HepG2 (cell line): ENCODE measurements around the gene GUK1. TPM values are rescaled to one million over a fixed set of nuclear protein-coding genes. Genes with fewer than 3 reads are reported as not detected.

ENCODE experiments used
- ATAC-seq: fragments of 200-7000 bp; cut with Tn5 transposase; 3 replicates; pipeline ENCODE4 v1.9.1; 2020; ENCODE audit warnings: mild to moderate bottlenecking, moderate library complexity
- BruUV-seq: library from RNA; stranded (reverse); fragments of 400-500 nt; replicated peaks from 2 replicates; lab custom pipeline; 2021; lab: Mats Ljungman, UMichigan
- CTCF ChIA-PET: fragments of 300-600 bp; formaldehyde crosslinking; extraction: SDS; loops from one replicate; lab custom pipeline; 2021; ENCODE audit warnings: low total read pairs, inconsistent platforms, low intra/inter-chr PET ratio; lab: Yijun Ruan, JAX
- POLR2A ChIA-PET: fragments of 350-600 bp; sonication (Branson Sonifier 250); formaldehyde crosslinking; loops from one replicate; lab custom pipeline; 2020; ENCODE audit warnings: antibody characterized with exemption, inconsistent platforms; lab: Yijun Ruan, JAX
- DNase-seq: peaks from one replicate; pipeline ENCODE4 v3.0.0-alpha.2; 2015; ENCODE audit warnings: low spot score
- FAIRE-seq: peaks from 3 replicates; lab custom pipeline; 2011; peaks lifted over from hg19 to GRCh38; lab: Jason Lieb, UNC
- H2AFZ ChIP-seq: one replicate; pipeline ENCODE4 v1.6.1; 2011; ENCODE audit warnings: low read length, inconsistent platforms
- H3K27ac ChIP-seq: fragments of 300-600 bp; 3 replicates; pipeline ENCODE4 v1.8.0; 2011; ENCODE audit warnings: mixed run types, mild to moderate bottlenecking, mixed read lengths, low read length, inconsistent platforms; ENCODE audit not compliant: insufficient read depth; ENCODE audit errors: extremely low read length
- H3K27me3 ChIP-seq, 2 experiments: fragments of 200-600 bp in 1 of 2; 2 replicates in 1 of 2; 3 replicates in 1 of 2; pipeline versions ENCODE4 v1.6.0 to v1.8.0; 2011; ENCODE audit warnings: low read length in 2 of 2, mild to moderate bottlenecking in 2 of 2, moderate library complexity in 2 of 2, inconsistent platforms in 1 of 2; ENCODE audit not compliant: insufficient read depth in 2 of 2, control insufficient read depth in 1 of 2
- H3K36me3 ChIP-seq, 2 experiments: fragments of 200-600 bp in 1 of 2; replicated peaks in 1 of 2; 2 replicates in 1 of 2; 3 replicates in 1 of 2; pipeline versions ENCODE4 v1.5.1 to v1.8.0; 2011; ENCODE audit warnings: low read length in 2 of 2, inconsistent platforms in 1 of 2; ENCODE audit not compliant: insufficient read depth in 2 of 2, control insufficient read depth in 1 of 2
- H3K4me1 ChIP-seq: 2 replicates; pipeline ENCODE4 v1.5.1; 2012; ENCODE audit warnings: low read length, inconsistent platforms; ENCODE audit not compliant: insufficient read depth
- H3K4me2 ChIP-seq: 2 replicates; pipeline ENCODE4 v1.6.0; 2011; ENCODE audit warnings: low read depth, low read length, inconsistent platforms
- H3K4me3 ChIP-seq, 3 experiments: fragments of 200-600 bp in 1 of 3; sonication (generic), shearing (Covaris generic) in 1 of 3; replicated peaks in 1 of 3; 2 replicates each; pipeline ENCODE4 v1.5.1; 2011 to 2016; ENCODE audit warnings: low read length in 3 of 3, inconsistent platforms in 2 of 3, low read depth in 2 of 3, mild to moderate bottlenecking in 2 of 3, control low read depth in 1 of 3, mixed read lengths in 1 of 3; ENCODE audit not compliant: insufficient read depth in 1 of 3
- H3K79me2 ChIP-seq: one replicate; pipeline ENCODE4 v1.6.1; 2011; ENCODE audit warnings: low read length, inconsistent platforms; ENCODE audit not compliant: insufficient read depth
- H3K9ac ChIP-seq: 2 replicates; pipeline ENCODE4 v1.6.0; 2011; ENCODE audit warnings: mild to moderate bottlenecking, low read depth, low read length, inconsistent platforms; ENCODE audit not compliant: insufficient read depth
- H3K9me3 ChIP-seq: 2 replicates; pipeline ENCODE4 v1.5.1; 2012; ENCODE audit warnings: mild to moderate bottlenecking, low read length
- H4K20me1 ChIP-seq: 2 replicates; pipeline ENCODE4 v1.6.0; 2011; ENCODE audit warnings: inconsistent platforms, mild to moderate bottlenecking, low read length, moderate library complexity; ENCODE audit not compliant: insufficient read depth
- EED ChIP-seq: sonication (generic); formaldehyde crosslinking; IDR thresholded peaks from 2 replicates; pipeline ENCODE4 v1.5.0; 2020; ENCODE audit warnings: mild to moderate bottlenecking, missing genetic modification reagents
- FIP1L1 ChIP-seq: fragments of 200-400 bp; formaldehyde crosslinking; IDR thresholded peaks from 2 replicates; pipeline ENCODE4 v1.6.1; 2018; ENCODE audit warnings: low read depth, mild to moderate bottlenecking, low read length, moderate library complexity, borderline replicate concordance; ENCODE audit not compliant: insufficient read depth
- MEIS2 ChIP-seq: sonication (generic); formaldehyde crosslinking; IDR thresholded peaks from 2 replicates; pipeline ENCODE4 v1.9.0; 2021; ENCODE audit warnings: mild to moderate bottlenecking, missing genetic modification reagents
- MIER2 ChIP-seq: IDR thresholded peaks from 2 replicates; pipeline ENCODE4 v1.6.1; 2016; ENCODE audit warnings: missing biosample characterization, missing genetic modification reagents
- NR3C1 ChIP-seq: sonication (generic); formaldehyde crosslinking; IDR thresholded peaks from 2 replicates; pipeline ENCODE4 v1.4.0; 2020; ENCODE audit warnings: missing genetic modification reagents
- PHF20 ChIP-seq: sonication (generic); formaldehyde crosslinking; IDR thresholded peaks from 2 replicates; pipeline ENCODE4 v1.5.0; 2020; ENCODE audit warnings: mild to moderate bottlenecking, missing genetic modification reagents
- STAT5B ChIP-seq: sonication (generic); formaldehyde crosslinking; IDR thresholded peaks from 2 replicates; pipeline ENCODE4 v1.4.0; 2020; ENCODE audit warnings: missing genetic modification reagents
- TMF1 ChIP-seq: sonication (generic); formaldehyde crosslinking; IDR thresholded peaks from 2 replicates; pipeline ENCODE4 v1.8.1; 2022; ENCODE audit warnings: low read depth, missing genetic modification reagents
- YEATS2 ChIP-seq: sonication (generic); formaldehyde crosslinking; IDR thresholded peaks from 2 replicates; pipeline ENCODE4 v1.4.0; 2020; ENCODE audit warnings: missing genetic modification reagents, borderline replicate concordance
- ZFP62 ChIP-seq: sonication (generic); formaldehyde crosslinking; IDR thresholded peaks from 2 replicates; pipeline ENCODE4 v1.4.0; 2020; ENCODE audit warnings: missing genetic modification reagents
- ZSCAN12 ChIP-seq: sonication (generic); formaldehyde crosslinking; IDR thresholded peaks from 2 replicates; pipeline ENCODE4 v1.9.0; 2021; ENCODE audit warnings: mild to moderate bottlenecking, missing genetic modification reagents
- WGBS: methylation state at CpG from one replicate; pipeline ENCODE4 v1.1.6; 2017; ENCODE audit warnings: low lambda C conversion rate; 5-methylcytosine and 5-hydroxymethylcytosine counted together
- in situ Hi-C: cut with HindIII; loops from 2 replicates; pipeline ENCODE4 v1.10.0; 2017; ENCODE audit warnings: low pct_unique_long_range_greater_than_20kb; ENCODE audit not compliant: extremely low pct_ligation_motif_present
- intact Hi-C: fragments of 100-400 bp; cut with micrococcal nuclease; formaldehyde crosslinking; loops from one replicate; pipeline ENCODE4 v1.10.0; 2022; ENCODE audit not compliant: unreplicated experiment
- polyA plus RNA-seq, 8 experiments: library from polyadenylated mRNA; depleted of rRNA in 3 of 8; stranded (reverse) in 7 of 8; unstranded in 1 of 8; fragments of >200 nt; fragmentation: Illumina TruSeq in 4 of 8; extraction: Trizol in 4 of 8; gene quantifications; 2 replicates each; pipeline versions ENCODE4 v1.2.1 to v1.2.3, GENCODE V29; 2011 to 2016; ENCODE audit warnings: low read depth in 4 of 8, missing spikeins in 1 of 8, mixed read lengths in 1 of 8; ENCODE audit not compliant: insufficient read depth in 1 of 8
- total RNA-seq, 5 experiments: library from RNA; depleted of rRNA; stranded (reverse); fragments of >200 nt; fragmentation: Illumina TruSeq; extraction: Trizol; gene quantifications; 2 replicates each; pipeline ENCODE4 v1.2.3, GENCODE V29; 2016; ENCODE audit warnings: low read depth in 1 of 5
- TF ChIP-seq, protein P1 (sequence below): sonication (generic); formaldehyde crosslinking; IDR thresholded peaks from 2 replicates; pipeline ENCODE4 v1.5.0; 2020; ENCODE audit warnings: missing genetic modification reagents

Gene GUK1
- total and polyA plus RNA-seq, 2 of the 13 experiments (the other 11 are each of a cell fraction or from before 2014, with no cell fraction given) = 116 to 154 TPM

DNA sequence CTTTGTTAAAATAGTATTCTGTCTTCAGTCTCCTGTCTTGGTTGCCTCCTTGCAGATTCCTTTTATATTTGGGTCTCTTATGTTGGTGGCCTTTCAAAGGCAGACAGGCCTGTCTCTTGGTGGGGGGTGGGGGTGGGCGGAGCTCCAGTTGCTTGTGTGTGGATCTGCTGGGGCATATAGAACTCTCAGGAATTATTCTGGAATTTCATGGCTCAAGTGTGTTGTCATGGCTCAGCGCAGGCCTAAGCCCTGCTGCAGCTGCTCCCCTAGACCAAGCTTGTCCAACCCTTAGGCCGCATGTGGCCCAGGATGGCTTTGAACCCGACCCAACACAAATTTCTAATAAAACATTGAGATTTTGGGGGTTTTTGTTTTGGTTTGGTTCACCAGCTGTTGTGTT lies 44.9 kb upstream of the GUK1 start:
- no peak for DNase-seq
- no TSS peak for BruUV-seq
- CTCF ChIA-PET = no interaction called here
- no peak overlapping the region for H3K4me3 ChIP-seq
- H4K20me1 ChIP-seq = peaks cover 97% of the 10 kb centered on the region
- TF ChIP-seq, protein P1, sequence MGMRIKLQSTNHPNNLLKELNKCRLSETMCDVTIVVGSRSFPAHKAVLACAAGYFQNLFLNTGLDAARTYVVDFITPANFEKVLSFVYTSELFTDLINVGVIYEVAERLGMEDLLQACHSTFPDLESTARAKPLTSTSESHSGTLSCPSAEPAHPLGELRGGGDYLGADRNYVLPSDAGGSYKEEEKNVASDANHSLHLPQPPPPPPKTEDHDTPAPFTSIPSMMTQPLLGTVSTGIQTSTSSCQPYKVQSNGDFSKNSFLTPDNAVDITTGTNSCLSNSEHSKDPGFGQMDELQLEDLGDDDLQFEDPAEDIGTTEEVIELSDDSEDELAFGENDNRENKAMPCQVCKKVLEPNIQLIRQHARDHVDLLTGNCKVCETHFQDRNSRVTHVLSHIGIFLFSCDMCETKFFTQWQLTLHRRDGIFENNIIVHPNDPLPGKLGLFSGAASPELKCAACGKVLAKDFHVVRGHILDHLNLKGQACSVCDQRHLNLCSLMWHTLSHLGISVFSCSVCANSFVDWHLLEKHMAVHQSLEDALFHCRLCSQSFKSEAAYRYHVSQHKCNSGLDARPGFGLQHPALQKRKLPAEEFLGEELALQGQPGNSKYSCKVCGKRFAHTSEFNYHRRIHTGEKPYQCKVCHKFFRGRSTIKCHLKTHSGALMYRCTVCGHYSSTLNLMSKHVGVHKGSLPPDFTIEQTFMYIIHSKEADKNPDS (CRISPR knock-in tag) = no peak
- TF ChIP-seq FIP1L1 = no peak
- TF ChIP-seq YEATS2 (CRISPR knock-in tag) = no peak
- TF ChIP-seq PHF20 (CRISPR knock-in tag) = no peak
- no peak for TF ChIP-seq MEIS2 (CRISPR knock-in tag)
- TF ChIP-seq TMF1 (CRISPR knock-in tag) = no peak
- TF ChIP-seq NR3C1 = no peak
- no peak for TF ChIP-seq STAT5B
- no peak for TF ChIP-seq MIER2
- no peak for TF ChIP-seq ZSCAN12 (CRISPR knock-in tag)
- TF ChIP-seq ZFP62 (CRISPR knock-in tag) = no peak
- no peak for TF ChIP-seq EED
- FAIRE-seq = no peak
- peaks cover 80% of the 10 kb centered on the region for H3K79me2 ChIP-seq
- H3K36me3 ChIP-seq = peaks cover 23 to 74% of the 10 kb centered on the region in 2 experiments; a peak in 4 of 5 replicates
- WGBS = 98% methylated on average over 4 of the region's 4 CpGs
- H3K4me2 ChIP-seq = no peak overlapping the region
- H3K4me1 ChIP-seq = peaks cover 17% of the 10 kb centered on the region
- no peak overlapping the region for H2AFZ ChIP-seq
- H3K27me3 ChIP-seq = no peaks in the 10 kb centered on the region
- ATAC-seq = no peak
- no peak overlapping the region for H3K9ac ChIP-seq
- in situ Hi-C loops (no loop called here), intact Hi-C loops (no loop called here)
- H3K9me3 ChIP-seq = peaks cover 26% of the 10 kb centered on the region
- no peak overlapping the region for H3K27ac ChIP-seq
- POLR2A ChIA-PET = interaction anchor here (0.6 kb wide), 1 partner anchor 11 kb away, joined by 3 read pairs; no protein-coding TSS in a partner anchor
